Upper lobe of right lung (tissue), 1 donor: Measurements from ENCODE around the gene ABR. TPM values are rescaled to one million over a fixed set of nuclear protein-coding genes. Genes with fewer than 3 reads are reported as not detected.
A peak's percentile ranks its signal among the peaks of the same experiment; 100 is the strongest.

ENCODE experiments used
- ATAC-seq: fragments of 200-7000 bp; cut with Tn5 transposase; one replicate; pipeline ENCODE4 v1.9.1; 2020; ENCODE audit warnings: mild to moderate bottlenecking, moderate library complexity
- DNase-seq: peaks from one replicate; pipeline ENCODE4 v3.0.0-alpha.2; 2020
- H3K27ac ChIP-seq: fragments of 200-600 bp; one replicate; pipeline ENCODE4 v1.8.0; 2022
- H3K27me3 ChIP-seq: fragments of 200-600 bp; one replicate; pipeline ENCODE4 v1.8.0; 2022; ENCODE audit warnings: mild to moderate bottlenecking
- H3K36me3 ChIP-seq: fragments of 200-600 bp; one replicate; pipeline ENCODE4 v1.8.0; 2022
- H3K4me1 ChIP-seq: fragments of 200-600 bp; one replicate; pipeline ENCODE4 v1.8.0; 2022
- H3K4me3 ChIP-seq: fragments of 200-600 bp; one replicate; pipeline ENCODE4 v1.8.0; 2022; ENCODE audit warnings: mild to moderate bottlenecking
- H3K9me3 ChIP-seq: fragments of 200-600 bp; one replicate; pipeline ENCODE4 v1.8.0; 2022
- intact Hi-C: fragments of 100-400 bp; cut with DNase I; formaldehyde crosslinking; loops from one replicate; pipeline ENCODE4 v1.11.0; 2022
- total RNA-seq: library from RNA; stranded (reverse); fragmentation: NEBNext Ultra II Directional; extraction: Animal tissue kit (Norgen Biotek cat#: 25700); gene quantifications from one replicate; pipeline ENCODE4 v1.2.1, GENCODE V29; 2021
- TF ChIP-seq, protein P1 (sequence below): fragments of 200-600 bp; IDR thresholded peaks from one replicate; pipeline ENCODE4 v1.8.0; 2022; ENCODE audit warnings: antibody characterized with exemption
- donor health status: DM: no; HTN: yes; CAD: no; lungs with severe emphysema.

Gene ABR
- total RNA-seq, 1 donor from 2014 or later: 185 TPM

DNA sequence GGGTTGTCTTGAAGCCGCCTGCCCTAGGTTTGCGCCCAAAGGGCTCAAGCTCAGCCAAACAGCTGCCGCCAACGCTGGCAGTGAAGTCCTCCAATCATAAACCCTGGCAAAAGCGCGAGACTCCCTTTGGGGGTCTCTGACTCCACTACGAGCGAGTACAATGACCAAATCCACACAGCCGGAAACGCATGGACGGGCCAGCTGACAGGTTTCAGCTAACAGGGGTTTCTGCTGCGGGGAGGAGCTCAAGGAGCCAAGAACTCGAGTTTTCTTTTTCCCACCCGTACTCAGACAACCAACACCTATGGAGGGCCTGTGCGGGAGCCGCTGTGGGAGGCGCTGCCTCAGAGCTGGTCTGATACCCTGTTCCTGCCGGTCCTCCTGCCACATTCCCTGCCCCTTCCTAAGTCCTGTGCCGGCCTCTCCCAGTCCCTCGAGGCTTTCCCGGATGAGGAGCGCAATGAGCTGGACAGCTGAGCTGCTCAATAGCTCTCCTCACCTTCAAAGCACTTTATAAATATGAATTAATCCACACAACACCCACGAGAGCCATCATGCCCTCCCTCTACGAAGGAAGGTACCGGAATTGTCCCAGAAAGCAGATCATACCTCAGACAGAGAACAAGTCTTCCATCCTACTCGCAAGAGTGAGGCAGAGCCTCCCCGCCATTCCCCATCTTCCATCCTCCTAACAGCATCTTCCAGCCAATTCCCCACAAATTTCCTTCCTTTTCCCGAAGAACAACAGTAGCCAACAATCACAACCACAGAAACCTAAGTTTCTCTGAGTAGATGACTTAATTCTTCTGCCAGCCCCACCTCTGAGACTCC lies 6.1 kb downstream of the ABR start:
- no peak for ATAC-seq
- Histone ChIP-seq H3K4me1 (peaks cover 33% of the 10 kb centered on the region), H3K27ac (no peak overlapping the region), H3K27me3 (no peaks in the 10 kb centered on the region), H3K36me3 (peaks cover 5% of the 10 kb centered on the region), H3K4me3 (no peak overlapping the region), H3K9me3 (no peaks in the 10 kb centered on the region)
- intact Hi-C loops: no loop called here
- no peak for DNase-seq
- TF ChIP-seq, protein P1, sequence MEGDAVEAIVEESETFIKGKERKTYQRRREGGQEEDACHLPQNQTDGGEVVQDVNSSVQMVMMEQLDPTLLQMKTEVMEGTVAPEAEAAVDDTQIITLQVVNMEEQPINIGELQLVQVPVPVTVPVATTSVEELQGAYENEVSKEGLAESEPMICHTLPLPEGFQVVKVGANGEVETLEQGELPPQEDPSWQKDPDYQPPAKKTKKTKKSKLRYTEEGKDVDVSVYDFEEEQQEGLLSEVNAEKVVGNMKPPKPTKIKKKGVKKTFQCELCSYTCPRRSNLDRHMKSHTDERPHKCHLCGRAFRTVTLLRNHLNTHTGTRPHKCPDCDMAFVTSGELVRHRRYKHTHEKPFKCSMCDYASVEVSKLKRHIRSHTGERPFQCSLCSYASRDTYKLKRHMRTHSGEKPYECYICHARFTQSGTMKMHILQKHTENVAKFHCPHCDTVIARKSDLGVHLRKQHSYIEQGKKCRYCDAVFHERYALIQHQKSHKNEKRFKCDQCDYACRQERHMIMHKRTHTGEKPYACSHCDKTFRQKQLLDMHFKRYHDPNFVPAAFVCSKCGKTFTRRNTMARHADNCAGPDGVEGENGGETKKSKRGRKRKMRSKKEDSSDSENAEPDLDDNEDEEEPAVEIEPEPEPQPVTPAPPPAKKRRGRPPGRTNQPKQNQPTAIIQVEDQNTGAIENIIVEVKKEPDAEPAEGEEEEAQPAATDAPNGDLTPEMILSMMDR: no peak

DNA sequence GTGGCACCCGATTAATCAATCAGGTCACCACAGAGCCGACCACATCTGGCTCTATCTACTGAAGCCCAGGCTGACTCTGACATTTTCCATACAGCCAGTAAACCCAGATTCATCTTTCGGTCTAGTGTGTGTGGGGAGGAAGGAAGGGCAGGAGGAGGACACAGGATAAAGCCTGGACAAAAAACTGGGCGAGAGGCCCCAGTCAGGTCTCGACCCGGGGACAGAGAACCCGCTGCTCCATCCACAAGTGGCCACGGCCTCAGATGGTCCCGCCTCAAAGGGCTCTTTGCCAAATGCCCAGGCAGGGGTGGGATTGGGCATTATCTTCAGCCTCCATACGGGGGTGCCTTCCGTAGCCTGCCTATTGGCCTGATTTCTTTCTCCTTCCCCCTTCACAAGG lies 7.8 kb downstream of the ABR start:
- H3K9me3 ChIP-seq: no peaks in the 10 kb centered on the region
- DNase-seq: no peak
- H3K4me1 ChIP-seq: peaks cover 16% of the 10 kb centered on the region
- TF ChIP-seq, protein P1: no peak
- peak; percentile 32 for ATAC-seq
- no peak overlapping the region for H3K27ac ChIP-seq
- H3K4me3 ChIP-seq: no peak overlapping the region
- H3K27me3 ChIP-seq: no peaks in the 10 kb centered on the region
- intact Hi-C loops: no loop called here
- H3K36me3 ChIP-seq: peaks cover 5% of the 10 kb centered on the region

DNA sequence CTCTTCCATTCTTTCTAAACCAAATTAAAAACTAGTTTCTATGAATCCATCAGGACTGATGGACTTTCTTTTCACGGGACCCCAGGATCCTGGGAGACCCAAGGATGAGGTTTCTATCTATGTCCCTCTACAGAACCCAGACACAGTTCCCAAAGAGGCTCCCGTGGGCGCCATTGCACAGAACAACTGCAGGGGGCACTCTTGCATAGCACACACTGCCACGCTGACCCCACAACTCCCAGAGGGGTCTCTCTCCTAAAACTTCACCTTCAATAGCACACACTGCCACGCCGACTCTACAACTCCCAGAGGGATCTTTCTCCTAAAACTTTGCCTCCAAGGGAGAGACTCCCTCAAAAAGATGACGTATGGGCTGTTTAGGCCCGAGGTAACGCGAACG lies 9.0 kb downstream of the ABR start:
- ATAC-seq: no peak
- Histone ChIP-seq H3K4me3 (no peak overlapping the region), H3K9me3 (no peaks in the 10 kb centered on the region), H3K4me1 (peaks cover 16% of the 10 kb centered on the region), H3K27me3 (no peaks in the 10 kb centered on the region), H3K36me3 (peaks cover 5% of the 10 kb centered on the region), H3K27ac (no peak overlapping the region)
- TF ChIP-seq, protein P1: peak; percentile 23
- no peak for DNase-seq
- intact Hi-C loops: no loop called here

DNA sequence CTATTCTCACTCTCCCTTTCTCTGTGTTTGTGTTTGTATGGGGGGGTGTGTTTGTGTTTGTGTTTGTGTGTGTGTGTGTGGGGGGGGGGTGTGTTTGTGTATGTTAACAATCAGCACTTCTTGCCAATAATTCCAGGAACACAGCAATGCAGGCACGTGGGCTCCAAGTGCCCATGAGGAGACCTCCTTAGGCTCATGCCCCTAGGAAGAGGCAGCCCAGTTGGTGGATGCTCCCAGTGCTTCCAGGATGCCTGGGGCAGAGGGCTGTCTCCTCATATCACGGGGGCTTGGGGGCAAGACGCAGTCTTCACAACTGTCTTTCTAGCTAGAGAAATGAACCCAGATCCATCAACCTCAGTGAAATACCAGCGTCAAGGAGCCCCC lies 9.9 kb downstream of the ABR start:
- no peak for ATAC-seq
- no peak for DNase-seq
- H3K27me3 ChIP-seq: no peaks in the 10 kb centered on the region
- H3K9me3 ChIP-seq: no peaks in the 10 kb centered on the region
- peaks cover 19% of the 10 kb centered on the region for H3K4me1 ChIP-seq
- no peak overlapping the region for H3K4me3 ChIP-seq
- no peak overlapping the region for H3K27ac ChIP-seq
- intact Hi-C loops: no loop called here
- peaks cover 5% of the 10 kb centered on the region for H3K36me3 ChIP-seq
- TF ChIP-seq, protein P1: no peak

DNA sequence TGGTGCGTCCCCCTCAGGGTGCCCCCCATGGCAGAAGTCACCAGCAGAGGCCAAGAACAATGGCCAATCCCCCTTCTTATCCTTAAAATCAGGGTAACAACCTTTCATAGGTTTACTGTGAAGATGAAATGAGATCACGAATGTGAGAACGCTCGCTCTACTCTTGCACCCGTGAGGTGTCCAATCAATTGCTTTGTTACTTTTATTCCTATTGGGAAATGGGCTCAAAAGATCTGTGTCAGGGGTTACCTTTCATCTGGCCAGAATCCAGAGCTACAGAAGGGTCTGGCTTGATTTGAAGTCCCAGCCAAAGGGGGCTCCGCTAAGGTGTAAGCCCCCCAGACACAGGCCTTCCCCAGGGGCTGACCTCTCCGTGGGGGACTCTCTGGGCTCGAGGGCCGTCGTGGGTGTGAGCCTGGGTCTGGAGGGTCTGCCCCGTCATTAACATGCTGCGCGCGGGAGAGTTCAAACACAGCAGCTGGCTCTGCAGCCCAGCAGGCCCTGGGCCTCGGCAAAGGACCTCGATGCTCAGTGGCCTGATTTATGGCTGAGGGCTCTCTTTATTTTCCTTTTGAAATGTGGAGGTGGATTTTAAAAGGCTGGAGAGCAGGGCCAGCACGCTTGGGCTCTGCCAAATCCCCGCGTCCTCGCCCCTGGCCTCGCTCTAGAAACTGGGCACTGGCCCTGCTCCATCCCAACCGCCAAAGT lies 10.4 kb downstream of the ABR start:
- TF ChIP-seq, protein P1: no peak
- peaks cover 24% of the 10 kb centered on the region for H3K4me1 ChIP-seq
- intact Hi-C loops: no loop called here
- ATAC-seq (no peak), DNase-seq (no peak)
- H3K36me3 ChIP-seq: no peaks in the 10 kb centered on the region
- no peaks in the 10 kb centered on the region for H3K27me3 ChIP-seq
- H3K27ac ChIP-seq: no peak overlapping the region
- H3K9me3 ChIP-seq: no peaks in the 10 kb centered on the region
- H3K4me3 ChIP-seq: no peak overlapping the region
